DMS 273 (cell line): ENCODE data around the gene PHTF2.
"Not testable (repeated sequence)": the region's sequence is repeated elsewhere in the genome, so short reads cannot be mapped to it uniquely, and the experiment has no call there.

Experiments used
- DNase-seq: peaks from one replicate; lab custom pipeline; 2025; ENCODE audit not compliant: unreplicated experiment; lab: John Stamatoyannopoulos, UW

The PHTF2 gene

DNA sequence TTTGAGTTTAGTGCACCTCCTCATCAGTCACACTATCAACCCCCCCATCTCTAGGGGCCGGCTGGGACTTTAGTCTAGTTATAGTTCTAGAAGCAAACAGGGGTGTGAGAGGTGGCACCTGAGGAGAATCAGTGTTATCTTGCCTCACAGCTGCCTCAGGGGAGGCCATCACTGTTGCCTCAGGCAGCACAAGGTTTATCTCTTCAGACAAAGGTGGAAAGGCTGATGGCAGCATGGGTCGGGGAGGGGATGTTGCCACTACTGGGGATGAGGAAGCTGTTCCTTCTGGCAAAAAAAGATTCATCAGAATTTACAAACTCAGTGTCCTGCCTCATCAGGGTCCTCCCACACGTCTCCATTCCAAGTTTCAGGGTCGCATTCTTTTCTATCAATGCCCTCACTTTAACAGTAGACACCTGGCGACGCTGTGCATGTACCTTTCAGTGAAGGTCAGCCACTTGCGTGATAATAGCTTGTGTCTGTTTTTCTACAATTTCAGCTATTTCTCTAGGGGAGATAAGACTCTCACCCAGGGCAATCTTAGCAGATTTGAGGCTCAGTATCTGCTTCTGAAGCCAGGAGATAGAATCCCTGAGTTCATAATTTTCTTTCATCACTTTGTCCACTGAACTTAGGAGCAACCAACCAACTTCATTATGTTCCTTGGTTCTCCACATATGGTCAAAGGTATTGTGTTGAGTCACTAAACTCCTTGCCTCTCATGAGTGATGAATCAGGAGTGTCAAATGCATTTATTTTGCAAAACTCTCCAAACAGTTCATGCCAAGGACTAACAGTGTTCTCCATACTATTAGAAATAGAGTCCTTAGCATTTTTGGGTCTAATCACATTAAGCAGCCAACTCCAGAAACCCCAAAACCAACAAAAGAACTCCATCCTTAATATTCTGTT lies 75.1 kb downstream of the PHTF2 start:
- not testable (repeated sequence) for DNase-seq

DNA sequence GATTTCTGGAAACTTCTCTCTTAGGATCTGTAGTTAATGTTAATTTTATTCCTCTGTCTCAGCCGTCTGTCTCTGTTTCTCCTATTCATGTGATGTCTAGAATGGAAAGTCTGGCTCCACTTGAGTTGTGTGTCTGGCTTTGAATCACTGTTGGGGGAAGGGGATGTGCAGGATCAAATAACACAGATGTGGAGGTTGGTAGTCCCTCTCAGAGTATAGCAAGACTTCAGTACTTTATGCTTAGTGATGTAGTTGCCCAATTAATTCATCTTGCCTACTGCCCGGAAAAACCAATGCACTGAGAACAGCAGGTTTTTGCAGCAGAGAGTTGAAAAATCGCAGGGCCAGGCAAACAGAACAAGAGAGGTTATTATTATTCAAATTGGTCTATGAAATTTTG lies 79.2 kb downstream of the PHTF2 start:
- DNase-seq = peak; percentile 81

DNA sequence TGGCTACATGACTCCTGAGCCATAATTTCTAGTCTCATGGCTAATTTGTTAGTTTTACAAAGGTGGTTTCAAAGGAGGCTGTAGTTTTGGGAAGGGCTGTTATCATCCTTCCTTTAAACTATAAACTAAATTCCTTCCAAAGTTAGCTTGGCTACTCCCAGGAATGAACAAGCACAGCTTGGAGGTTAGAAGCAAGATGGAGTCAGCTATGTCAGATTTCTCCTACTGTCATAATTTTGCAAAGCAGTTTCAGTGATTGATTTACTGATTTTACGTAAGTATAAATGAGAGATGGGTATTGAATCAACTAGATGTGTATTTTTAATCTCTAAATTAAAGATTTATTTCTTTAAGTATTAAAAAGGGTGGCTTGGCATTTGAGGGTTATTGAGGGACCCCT lies 79.9 kb downstream of the PHTF2 start:
- DNase-seq = no peak

DNA sequence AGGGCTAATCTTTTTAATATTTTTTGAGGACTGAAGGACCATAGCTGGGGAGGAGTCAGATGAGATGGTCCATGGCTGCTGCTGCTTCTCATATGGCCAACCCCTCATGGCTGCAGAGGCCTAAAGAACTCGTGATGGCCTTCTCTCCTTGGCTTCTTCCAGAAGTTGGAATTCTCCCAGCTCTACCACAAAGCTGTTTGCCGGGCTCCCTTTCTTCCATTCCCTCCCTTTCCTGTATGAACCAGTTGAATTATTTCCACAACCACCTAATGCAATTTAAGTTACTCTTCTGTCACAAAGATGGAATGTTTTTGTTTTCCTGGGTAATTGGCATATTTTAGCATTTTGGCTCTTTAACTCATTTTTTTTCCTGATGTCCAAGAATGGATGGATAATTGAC lies 80.7 kb downstream of the PHTF2 start:
- DNase-seq = no peak

DNA sequence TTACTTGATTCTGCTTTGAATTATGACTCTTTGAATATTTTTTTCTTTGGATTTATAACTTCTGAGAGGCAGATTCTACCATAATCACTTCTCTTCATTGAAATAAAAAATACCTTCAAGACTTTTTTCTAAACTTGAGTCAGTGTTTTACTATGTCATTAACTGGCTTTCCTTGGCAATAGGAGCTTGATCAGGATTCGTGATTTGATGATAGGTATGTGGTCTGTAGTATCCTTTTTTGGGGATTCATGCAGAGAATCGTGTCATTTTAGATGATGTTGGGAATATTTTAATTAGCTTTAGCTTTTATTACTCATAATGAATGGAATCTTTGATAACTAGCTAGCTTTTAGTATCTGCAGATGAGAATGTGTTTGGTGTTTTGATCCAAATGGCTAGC lies 83.3 kb downstream of the PHTF2 start:
- DNase-seq = no peak

DNA sequence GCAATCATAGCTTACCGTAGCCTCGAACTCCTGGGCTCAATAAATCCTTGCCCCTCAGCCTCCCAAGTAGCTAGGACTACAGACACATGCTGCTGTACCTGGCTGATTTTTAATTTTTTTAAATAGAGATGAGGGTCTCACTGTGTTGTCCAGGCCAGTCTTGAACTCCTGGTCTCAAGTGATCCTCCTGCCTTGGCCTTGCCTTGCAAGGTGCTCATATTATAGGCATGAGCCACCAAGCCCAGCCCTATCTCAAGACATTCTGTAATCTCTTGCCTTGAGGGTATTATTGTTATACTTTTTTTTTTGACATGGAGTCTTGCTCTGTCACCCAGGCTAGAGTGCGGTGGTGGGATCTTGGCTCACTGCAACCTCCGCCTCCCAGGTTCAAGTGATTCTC lies 86.6 kb downstream of the PHTF2 start:
- DNase-seq = no peak

DNA sequence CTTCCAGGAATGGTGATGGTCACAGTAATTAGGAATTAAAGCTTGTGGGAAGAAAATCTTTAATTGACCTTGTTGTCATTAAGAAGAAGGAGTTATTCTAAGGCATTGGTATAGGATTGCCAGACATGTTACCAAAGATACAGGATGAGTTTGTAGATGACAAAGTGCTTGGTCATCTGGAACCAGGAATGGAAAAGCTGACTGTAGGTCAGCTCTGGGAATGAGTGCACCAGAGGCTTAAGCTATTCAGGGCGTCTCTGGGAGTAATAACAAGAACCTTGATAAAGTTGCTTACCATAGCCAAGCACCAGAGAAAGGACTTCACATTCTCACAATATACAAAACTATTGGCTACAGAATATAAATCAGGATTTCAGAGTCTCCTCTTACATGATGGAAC lies 89.0 kb downstream of the PHTF2 start:
- no peak for DNase-seq

DNA sequence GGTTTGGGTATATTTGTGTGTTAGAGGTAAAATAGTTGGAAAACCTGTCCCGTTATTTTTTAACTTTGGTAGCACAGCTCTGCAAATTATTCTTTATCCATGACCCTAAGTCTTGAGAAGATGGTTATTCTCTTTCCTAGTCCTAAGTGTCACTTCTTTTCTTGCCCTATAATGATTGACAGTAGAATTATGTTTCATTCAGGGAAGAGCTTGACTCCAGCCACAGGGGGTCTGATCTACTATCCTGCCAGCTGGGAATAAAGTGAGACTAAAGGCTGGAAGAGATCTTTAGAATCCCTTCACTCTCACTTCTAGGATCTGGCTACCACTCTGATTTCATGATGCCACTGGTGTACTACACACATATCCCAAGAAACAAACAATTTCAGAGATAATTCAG lies 90.4 kb downstream of the PHTF2 start:
- DNase-seq = no peak

DNA sequence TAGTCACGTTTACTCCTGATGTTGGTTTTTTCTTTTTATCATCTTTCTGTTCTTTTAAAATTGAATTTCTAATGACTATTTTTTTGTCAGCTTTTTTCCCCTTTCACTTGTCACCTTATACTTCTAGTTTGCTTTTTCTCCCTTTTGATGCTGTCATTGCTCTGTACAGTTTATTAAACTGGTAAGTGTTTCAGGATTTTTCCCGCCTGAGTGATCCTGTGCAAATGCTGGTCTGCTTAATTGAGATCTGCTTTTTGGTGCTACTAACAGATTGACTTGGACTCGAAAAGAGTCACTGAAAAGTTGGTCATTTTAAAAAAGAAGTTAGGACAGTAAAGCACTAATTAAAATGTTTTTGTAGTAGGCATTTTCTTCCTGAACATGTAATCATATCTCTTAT lies 95.2 kb downstream of the PHTF2 start:
- no peak for DNase-seq

DNA sequence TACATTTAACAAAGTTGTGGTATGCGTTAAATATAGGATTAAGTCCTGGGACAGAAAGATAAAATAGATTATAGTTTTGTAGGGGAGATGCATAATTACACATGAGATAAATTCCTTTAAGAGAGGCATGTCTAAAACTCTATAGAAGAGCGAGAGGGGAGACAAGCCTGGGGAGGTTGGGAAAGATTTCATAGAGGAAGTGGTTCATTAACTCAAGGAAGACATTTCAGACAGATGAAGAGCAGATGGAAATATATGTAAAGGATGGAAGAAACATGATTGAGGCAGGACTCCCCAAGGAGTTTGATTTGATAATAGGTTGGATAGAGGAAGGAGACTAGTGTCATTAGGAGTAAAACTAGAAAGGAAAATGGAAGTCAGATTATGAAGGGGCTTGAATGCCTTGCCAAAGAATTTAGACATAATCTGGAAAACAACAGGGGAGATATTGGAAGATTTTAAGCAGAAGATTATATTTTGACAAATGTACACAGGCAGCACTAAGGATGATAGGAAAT lies 96.1 kb downstream of the PHTF2 start:
- no peak for DNase-seq

DNA sequence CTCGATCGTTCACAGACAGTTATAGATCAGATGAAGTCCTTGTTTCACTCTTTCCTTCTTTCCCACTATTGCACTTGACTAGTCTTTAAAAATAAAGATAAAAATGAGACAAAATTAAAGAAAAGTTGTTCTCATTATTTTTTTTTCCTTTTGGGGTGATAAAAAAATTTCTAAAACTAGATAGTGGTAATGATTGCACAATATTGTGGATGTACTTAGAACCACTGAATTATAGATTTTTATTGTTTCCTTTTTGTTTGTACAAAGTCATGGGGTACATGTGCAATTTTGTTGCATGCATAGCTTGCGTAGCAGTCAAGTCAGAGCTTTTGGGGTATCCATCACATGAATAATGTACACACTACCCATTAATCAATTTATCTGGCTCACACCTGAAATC lies 97.3 kb downstream of the PHTF2 start:
- no peak for DNase-seq

DNA sequence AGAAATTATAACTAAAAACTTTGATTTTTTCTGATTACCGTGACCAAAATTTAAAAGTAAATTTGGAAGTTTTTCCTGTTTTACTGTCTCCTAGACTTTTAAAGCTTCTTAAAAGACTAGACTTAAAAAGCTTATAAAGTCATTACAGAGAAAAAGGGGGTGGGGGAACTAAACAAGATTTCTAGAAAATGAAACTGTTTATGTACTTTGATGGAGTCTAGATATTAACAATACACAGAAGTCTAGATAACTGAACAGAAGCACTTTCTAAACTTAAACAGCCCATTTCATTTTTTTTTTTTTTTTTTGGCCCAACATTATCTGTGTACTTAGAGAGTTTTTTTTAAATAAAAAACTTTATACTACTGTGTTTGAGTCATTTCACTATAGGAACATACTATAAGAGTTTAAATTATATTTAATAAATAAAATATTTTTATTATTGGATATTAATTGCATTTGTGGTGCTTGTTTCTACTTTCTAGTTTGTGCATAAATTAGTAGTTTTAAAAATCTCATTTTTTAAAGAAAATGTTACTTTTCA lies 98.5 kb downstream of the PHTF2 start:
- DNase-seq = no peak

DNA sequence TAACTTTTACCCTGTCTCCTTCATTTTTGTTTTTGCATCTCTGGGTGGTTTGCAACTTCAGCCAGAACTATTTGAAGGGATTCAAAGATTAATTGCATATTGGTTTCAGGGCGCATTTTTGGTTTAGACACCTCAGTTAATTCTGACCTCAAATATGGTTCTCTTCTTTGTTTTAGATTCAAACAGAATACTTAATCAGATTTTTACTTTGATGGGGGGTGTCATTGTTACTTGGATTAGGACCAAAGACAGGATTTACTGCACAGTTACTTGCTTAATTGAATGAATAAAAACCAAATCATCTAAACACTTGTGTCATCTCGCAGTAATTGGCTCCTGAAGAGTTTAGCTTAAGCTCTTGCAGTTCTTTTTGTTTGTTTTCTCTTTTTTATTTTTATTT lies 100.9 kb downstream of the PHTF2 start:
- DNase-seq = no peak

DNA sequence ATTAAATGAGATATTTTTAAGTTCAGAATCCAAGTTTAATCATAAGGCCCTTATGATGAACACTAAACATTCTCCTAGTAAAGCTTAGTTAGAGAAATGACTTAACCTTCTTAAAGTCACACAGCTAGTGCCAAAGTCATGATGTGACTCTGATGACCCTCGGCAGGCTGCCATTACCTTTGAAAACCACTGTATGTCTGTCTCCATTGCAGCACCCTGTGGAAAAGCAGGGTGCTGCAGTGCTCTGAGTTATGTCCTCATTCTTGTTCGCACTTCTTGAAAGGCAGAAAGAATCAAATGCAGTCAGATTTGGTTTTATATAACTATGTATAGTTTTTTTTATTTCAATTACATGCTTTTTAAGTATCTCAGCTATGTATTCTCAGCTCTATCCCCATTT lies 105.0 kb downstream of the PHTF2 start:
- DNase-seq = peak; percentile 23

DNA sequence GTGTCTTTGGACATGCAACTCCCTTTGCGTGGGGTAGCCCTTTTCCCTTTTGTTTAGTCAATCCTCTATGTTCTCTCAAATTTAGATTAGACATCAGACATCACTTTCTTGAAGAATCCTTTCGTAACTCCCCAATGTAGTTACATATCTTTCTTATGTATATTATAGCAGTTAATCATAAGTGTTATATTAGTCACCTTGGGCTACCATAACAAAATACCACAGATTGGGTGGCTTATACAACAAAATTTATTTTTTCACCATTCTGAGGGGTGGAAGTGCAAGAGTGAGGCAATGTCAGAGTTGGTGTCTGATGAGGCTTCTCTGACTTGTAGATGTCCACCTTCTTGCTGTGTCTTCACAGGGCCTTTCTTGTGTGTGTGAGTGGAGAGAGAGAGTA lies 105.7 kb downstream of the PHTF2 start:
- no peak for DNase-seq

DNA sequence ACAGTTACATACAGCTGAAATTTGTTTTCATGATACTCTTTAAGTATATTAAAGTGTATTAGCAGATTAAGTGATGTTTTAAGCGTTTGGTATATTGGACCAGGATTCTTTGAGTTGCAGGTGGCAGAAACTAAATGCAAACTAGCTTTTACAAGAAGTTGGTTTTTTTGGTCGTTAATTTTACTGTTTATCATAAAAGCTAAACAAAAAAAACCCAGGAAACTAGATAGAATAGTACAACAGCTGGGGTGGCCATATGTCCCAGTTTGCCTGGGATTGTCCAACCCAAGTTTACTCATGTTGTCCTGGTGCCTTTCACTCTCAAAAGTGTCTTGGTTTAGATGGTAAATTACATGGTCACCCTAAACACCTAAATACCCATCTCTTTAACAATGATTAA lies 108.7 kb downstream of the PHTF2 start:
- peak; percentile 80 for DNase-seq

DNA sequence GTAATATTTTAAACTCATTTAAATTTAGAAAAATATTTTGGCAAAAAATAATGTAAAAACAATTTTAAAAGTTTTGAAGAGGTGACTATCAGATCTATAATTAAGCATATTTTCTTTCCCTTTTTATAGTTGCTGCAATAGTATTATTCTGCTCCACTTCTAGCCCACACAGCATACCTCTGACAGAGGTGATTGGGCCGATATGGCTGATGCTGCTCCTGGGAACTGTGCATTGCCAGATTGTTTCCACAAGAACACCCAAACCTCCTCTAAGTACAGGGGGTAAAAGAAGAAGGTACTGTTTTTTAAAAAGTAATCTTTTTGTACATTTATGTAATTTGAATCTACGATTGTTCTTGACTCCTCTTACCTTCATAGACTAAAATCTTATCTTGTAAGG lies 110.1 kb downstream of the PHTF2 start:
- DNase-seq = no peak

DNA sequence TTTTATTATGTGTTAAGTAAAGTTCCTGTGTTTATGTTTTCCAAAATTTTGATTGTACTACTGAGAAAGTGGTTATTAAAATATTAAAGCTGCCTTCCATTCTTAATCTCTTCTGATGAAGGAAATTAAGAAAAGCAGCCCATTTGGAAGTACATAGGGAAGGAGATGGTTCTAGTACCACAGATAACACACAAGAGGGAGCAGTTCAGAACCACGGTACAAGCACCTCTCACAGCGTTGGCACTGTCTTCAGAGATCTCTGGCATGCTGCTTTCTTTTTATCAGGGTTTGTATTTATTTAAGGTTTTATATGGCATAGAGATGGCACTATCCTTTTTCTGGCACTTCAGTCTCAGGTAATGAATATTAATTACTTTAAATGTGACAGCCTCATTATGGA lies 111.6 kb downstream of the PHTF2 start:
- DNase-seq = peak; percentile 23

DNA sequence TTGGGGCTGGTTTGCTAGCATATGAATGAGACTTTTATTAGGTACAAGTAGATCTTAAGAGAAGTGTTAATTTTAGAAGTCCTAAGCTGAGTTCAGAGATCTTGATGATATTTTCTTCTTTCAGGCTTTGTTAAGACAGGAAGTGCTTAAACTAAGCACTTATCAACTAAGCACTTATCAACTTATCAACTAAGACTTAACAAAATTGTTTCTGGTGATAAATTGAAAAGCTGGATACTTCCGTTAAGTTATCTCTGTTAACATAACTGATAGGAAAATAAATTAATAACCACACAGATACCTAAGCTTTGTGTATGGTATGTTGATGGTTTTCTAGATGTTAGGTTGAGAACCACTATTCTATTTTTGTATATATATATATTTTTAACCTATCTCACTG lies 113.7 kb downstream of the PHTF2 start:
- DNase-seq = no peak

DNA sequence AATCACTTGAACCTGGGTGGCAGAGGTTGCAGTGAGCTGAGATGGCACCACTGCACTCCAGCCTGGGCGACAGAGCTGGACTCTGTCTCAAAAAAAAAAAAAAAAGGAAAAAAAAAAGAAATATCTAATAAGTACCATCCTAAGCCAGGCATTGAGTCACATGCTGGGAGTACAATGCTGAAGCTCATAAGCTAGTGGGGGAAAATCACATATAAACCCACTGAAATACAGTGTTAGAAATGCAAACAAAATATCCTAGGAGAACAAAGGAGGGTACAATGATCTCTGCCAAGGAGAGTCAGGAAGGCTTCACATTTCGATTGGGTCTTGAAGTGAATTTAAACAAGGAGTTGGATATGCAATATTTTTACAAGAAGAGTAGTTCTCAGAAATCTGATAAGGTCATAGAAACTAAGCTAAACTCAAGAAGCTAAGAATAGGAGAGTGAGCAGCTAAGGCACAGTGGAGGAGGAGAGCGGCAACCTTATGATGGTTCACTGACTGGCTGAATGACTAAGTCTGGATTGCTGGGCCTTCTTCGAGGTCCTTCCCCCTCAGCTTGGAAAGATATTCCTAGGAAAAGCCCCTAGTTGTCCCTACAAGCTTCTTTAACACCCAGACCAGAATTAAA lies 115.5 kb downstream of the PHTF2 start:
- DNase-seq = no peak

DNA sequence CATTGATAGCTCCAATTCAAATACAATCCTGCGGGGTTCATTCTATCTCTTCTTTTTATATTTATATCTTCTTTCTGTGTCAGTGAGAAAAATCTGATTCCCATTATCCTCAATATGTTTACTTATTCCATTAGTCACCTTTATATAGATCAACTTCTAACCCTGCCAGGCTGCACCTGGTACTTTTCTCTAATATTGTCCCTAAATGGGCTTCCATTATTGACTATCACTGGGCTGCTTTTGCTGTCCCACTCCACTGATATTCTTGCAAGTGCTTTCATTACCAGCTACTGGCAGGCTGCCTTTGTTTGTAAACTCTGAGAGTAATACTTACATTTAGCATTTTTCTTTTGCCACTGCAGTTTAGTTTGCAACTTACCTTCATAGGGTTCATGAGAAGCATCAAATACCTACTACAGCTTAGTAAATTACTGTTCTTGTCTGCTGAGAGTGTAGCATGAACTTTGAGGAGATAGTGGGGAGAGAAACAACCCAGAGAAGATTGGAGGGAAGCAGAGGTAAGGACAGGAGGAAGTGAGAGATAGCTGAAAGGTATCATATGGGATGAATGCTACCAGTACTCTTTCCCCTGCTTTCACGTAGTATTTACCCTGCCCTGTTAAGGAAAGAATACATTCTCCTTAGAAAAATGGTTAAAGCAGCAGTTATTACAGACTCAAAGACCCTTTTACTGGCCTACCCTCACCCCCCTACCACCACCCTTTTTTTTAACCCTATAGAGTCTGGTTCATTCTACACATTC lies 119.1 kb downstream of the PHTF2 start:
- no peak for DNase-seq
